ENCODE results near the gene TTC4. TPM values are rescaled to one million over a fixed set of nuclear protein-coding genes. Genes with fewer than 3 reads are reported as not detected.

The TTC4 gene
- polyA plus RNA-seq, 4 donors: 11.9 to 21.1 (median 13.3) TPM

- 86 to 88% (median 87%) methylated on average over 6 of the region's 6 CpGs for WGBS, 3 donors
- Histone ChIP-seq H3K4me1 (ENCODE audit: control insufficient read depth in 3 of 3, insufficient read depth in 2 of 3, low read depth in 1 of 3, low read length in 2 of 3) (no peaks in the 10 kb centered on the region), H3K27me3 (ENCODE audit: control insufficient read depth in 3 of 3, insufficient read depth in 3 of 3, low read length in 3 of 3) (no peaks in the 10 kb centered on the region), H3K4me3 (ENCODE audit: low read depth in 1 of 3, low read length in 3 of 3) (no peak overlapping the region), H3K27ac (ENCODE audit: low read depth in 1 of 3, low read length in 2 of 3) (no peak overlapping the region), H3K36me3 (ENCODE audit: control insufficient read depth in 3 of 3, insufficient read depth in 2 of 3, low read depth in 1 of 3, low read length in 3 of 3) (peaks cover 0 to 42% (median 0%) of the 10 kb centered on the region in 3 donors), H3K9me3 (ENCODE audit: control insufficient read depth in 2 of 2, insufficient read depth in 1 of 2, low read depth in 1 of 2, low read length in 1 of 2) (no peaks in the 10 kb centered on the region)
- FAIRE-seq: no peak
- DNase-seq: no peak
Observed at GRCh38 chr1:54697896-54698295, 17.8 kb upstream of the TTC4 start.

- 71 to 88% (median 76%) methylated on average over 8 of the region's 8 CpGs for WGBS, 3 donors
- DNase-seq (no peak), FAIRE-seq (no peak)
- no peaks in the 10 kb centered on the region for H3K4me1 ChIP-seq (ENCODE audit: control insufficient read depth in 3 of 3, insufficient read depth in 2 of 3, low read depth in 1 of 3, low read length in 2 of 3)
- no peak overlapping the region for H3K27ac ChIP-seq (ENCODE audit: low read depth in 1 of 3, low read length in 2 of 3)
- H3K9me3 ChIP-seq (ENCODE audit: control insufficient read depth in 2 of 2, insufficient read depth in 1 of 2, low read depth in 1 of 2, low read length in 1 of 2): no peaks in the 10 kb centered on the region
- peaks cover 0 to 44% (median 0%) of the 10 kb centered on the region in 3 donors for H3K36me3 ChIP-seq (ENCODE audit: control insufficient read depth in 3 of 3, insufficient read depth in 2 of 3, low read depth in 1 of 3, low read length in 3 of 3)
- no peak overlapping the region for H3K4me3 ChIP-seq (ENCODE audit: low read depth in 1 of 3, low read length in 3 of 3)
- no peaks in the 10 kb centered on the region for H3K27me3 ChIP-seq (ENCODE audit: control insufficient read depth in 3 of 3, insufficient read depth in 3 of 3, low read length in 3 of 3)
Observed at GRCh38 chr1:54698346-54698745, 17.3 kb upstream of the TTC4 start.

- H3K36me3 ChIP-seq (ENCODE audit: control insufficient read depth in 3 of 3, insufficient read depth in 2 of 3, low read depth in 1 of 3, low read length in 3 of 3): peaks cover 0 to 41% (median 0%) of the 10 kb centered on the region in 3 donors
- no peaks in the 10 kb centered on the region for H3K9me3 ChIP-seq (ENCODE audit: control insufficient read depth in 2 of 2, insufficient read depth in 1 of 2, low read depth in 1 of 2, low read length in 1 of 2)
- H3K4me3 ChIP-seq (ENCODE audit: low read depth in 1 of 3, low read length in 3 of 3): no peak overlapping the region
- no peaks in the 10 kb centered on the region for H3K4me1 ChIP-seq (ENCODE audit: control insufficient read depth in 3 of 3, insufficient read depth in 2 of 3, low read depth in 1 of 3, low read length in 2 of 3)
- no peaks in the 10 kb centered on the region for H3K27me3 ChIP-seq (ENCODE audit: control insufficient read depth in 3 of 3, insufficient read depth in 3 of 3, low read length in 3 of 3)
- DNase-seq: no peak
- WGBS, 3 donors: 83 to 86% (median 84%) methylated on average over 11 of the region's 11 CpGs
- no peak for FAIRE-seq
- no peak overlapping the region for H3K27ac ChIP-seq (ENCODE audit: low read depth in 1 of 3, low read length in 2 of 3)
Observed at GRCh38 chr1:54699936-54700525, 15.6 kb upstream of the TTC4 start.

GRCh38 chr1:54701066-54701465, 14.6 kb upstream of the TTC4 start:
- H3K4me1 ChIP-seq (ENCODE audit: control insufficient read depth in 3 of 3, insufficient read depth in 2 of 3, low read depth in 1 of 3, low read length in 2 of 3): no peaks in the 10 kb centered on the region
- H3K27me3 ChIP-seq (ENCODE audit: control insufficient read depth in 3 of 3, insufficient read depth in 3 of 3, low read length in 3 of 3): no peaks in the 10 kb centered on the region
- no peak for FAIRE-seq
- 93 to 97% (median 94%) methylated on average over 9 of the region's 9 CpGs for WGBS, 3 donors
- no peak overlapping the region for H3K27ac ChIP-seq (ENCODE audit: low read depth in 1 of 3, low read length in 2 of 3)
- H3K4me3 ChIP-seq (ENCODE audit: low read depth in 1 of 3, low read length in 3 of 3): no peak overlapping the region
- H3K36me3 ChIP-seq (ENCODE audit: control insufficient read depth in 3 of 3, insufficient read depth in 2 of 3, low read depth in 1 of 3, low read length in 3 of 3): peaks cover 0 to 39% (median 0%) of the 10 kb centered on the region in 3 donors
- no peak for DNase-seq
- no peaks in the 10 kb centered on the region for H3K9me3 ChIP-seq (ENCODE audit: control insufficient read depth in 2 of 2, insufficient read depth in 1 of 2, low read depth in 1 of 2, low read length in 1 of 2)

- WGBS, 3 donors: 89 to 94% (median 89%) methylated on average over 11 of the region's 11 CpGs
- DNase-seq: no peak
Observed at GRCh38 chr1:54701996-54702395, 13.7 kb upstream of the TTC4 start.

GRCh38 chr1:54703471-54703870, 12.2 kb upstream of the TTC4 start:
- H3K4me3 ChIP-seq (ENCODE audit: low read depth in 1 of 3, low read length in 3 of 3): no peak overlapping the region
- no peaks in the 10 kb centered on the region for H3K4me1 ChIP-seq (ENCODE audit: control insufficient read depth in 3 of 3, insufficient read depth in 2 of 3, low read depth in 1 of 3, low read length in 2 of 3)
- no peaks in the 10 kb centered on the region for H3K27me3 ChIP-seq (ENCODE audit: control insufficient read depth in 3 of 3, insufficient read depth in 3 of 3, low read length in 3 of 3)
- DNase-seq (no peak), FAIRE-seq (no peak)
- no peak overlapping the region for H3K27ac ChIP-seq (ENCODE audit: low read depth in 1 of 3, low read length in 2 of 3)
- 92 to 95% (median 95%) methylated on average over 10 of the region's 10 CpGs for WGBS, 3 donors
- H3K36me3 ChIP-seq (ENCODE audit: control insufficient read depth in 3 of 3, insufficient read depth in 2 of 3, low read depth in 1 of 3, low read length in 3 of 3): peaks cover 0 to 48% (median 0%) of the 10 kb centered on the region in 3 donors
- no peaks in the 10 kb centered on the region for H3K9me3 ChIP-seq (ENCODE audit: control insufficient read depth in 2 of 2, insufficient read depth in 1 of 2, low read depth in 1 of 2, low read length in 1 of 2)

More at GRCh38 chr1:54701996-54702395, 13.7 kb upstream of the TTC4 start:
- no peaks in the 10 kb centered on the region for H3K4me1 ChIP-seq (ENCODE audit: control insufficient read depth in 3 of 3, insufficient read depth in 2 of 3, low read depth in 1 of 3, low read length in 2 of 3)
- H3K27ac ChIP-seq (ENCODE audit: low read depth in 1 of 3, low read length in 2 of 3): no peak overlapping the region
- H3K27me3 ChIP-seq (ENCODE audit: control insufficient read depth in 3 of 3, insufficient read depth in 3 of 3, low read length in 3 of 3): no peaks in the 10 kb centered on the region
- H3K4me3 ChIP-seq (ENCODE audit: low read depth in 1 of 3, low read length in 3 of 3): no peak overlapping the region
- H3K9me3 ChIP-seq (ENCODE audit: control insufficient read depth in 2 of 2, insufficient read depth in 1 of 2, low read depth in 1 of 2, low read length in 1 of 2): no peaks in the 10 kb centered on the region
- no peak for FAIRE-seq
- peaks cover 0 to 45% (median 0%) of the 10 kb centered on the region in 3 donors for H3K36me3 ChIP-seq (ENCODE audit: control insufficient read depth in 3 of 3, insufficient read depth in 2 of 3, low read depth in 1 of 3, low read length in 3 of 3)

GRCh38 chr1:54705153-54705552, 10.5 kb upstream of the TTC4 start:
- no peaks in the 10 kb centered on the region for H3K9me3 ChIP-seq (ENCODE audit: control insufficient read depth in 2 of 2, insufficient read depth in 1 of 2, low read depth in 1 of 2, low read length in 1 of 2)
- no peaks in the 10 kb centered on the region for H3K27me3 ChIP-seq (ENCODE audit: control insufficient read depth in 3 of 3, insufficient read depth in 3 of 3, low read length in 3 of 3)
- no peak overlapping the region for H3K4me3 ChIP-seq (ENCODE audit: low read depth in 1 of 3, low read length in 3 of 3)
- H3K4me1 ChIP-seq (ENCODE audit: control insufficient read depth in 3 of 3, insufficient read depth in 2 of 3, low read depth in 1 of 3, low read length in 2 of 3): no peaks in the 10 kb centered on the region
- DNase-seq: no peak
- 75 to 80% (median 80%) methylated on average over 2 of the region's 2 CpGs for WGBS, 3 donors
- H3K36me3 ChIP-seq (ENCODE audit: control insufficient read depth in 3 of 3, insufficient read depth in 2 of 3, low read depth in 1 of 3, low read length in 3 of 3): peaks cover 0 to 40% (median 0%) of the 10 kb centered on the region in 3 donors
- H3K27ac ChIP-seq (ENCODE audit: low read depth in 1 of 3, low read length in 2 of 3): no peak overlapping the region
- no peak for FAIRE-seq

- Histone ChIP-seq H3K27me3 (ENCODE audit: control insufficient read depth in 3 of 3, insufficient read depth in 3 of 3, low read length in 3 of 3) (no peaks in the 10 kb centered on the region), H3K4me1 (ENCODE audit: control insufficient read depth in 3 of 3, insufficient read depth in 2 of 3, low read depth in 1 of 3, low read length in 2 of 3) (no peaks in the 10 kb centered on the region), H3K27ac (ENCODE audit: low read depth in 1 of 3, low read length in 2 of 3) (no peak overlapping the region), H3K36me3 (ENCODE audit: control insufficient read depth in 3 of 3, insufficient read depth in 2 of 3, low read depth in 1 of 3, low read length in 3 of 3) (peaks cover 0 to 30% (median 0%) of the 10 kb centered on the region in 3 donors), H3K4me3 (ENCODE audit: low read depth in 1 of 3, low read length in 3 of 3) (no peak overlapping the region), H3K9me3 (ENCODE audit: control insufficient read depth in 2 of 2, insufficient read depth in 1 of 2, low read depth in 1 of 2, low read length in 1 of 2) (no peaks in the 10 kb centered on the region)
- FAIRE-seq (no peak), DNase-seq (no peak)
- WGBS, 3 donors: 80 to 93% (median 88%) methylated on average over 4 of the region's 4 CpGs
Observed at GRCh38 chr1:54706419-54706818, 9.2 kb upstream of the TTC4 start.

- no peak for FAIRE-seq
- H3K4me3 ChIP-seq (ENCODE audit: low read depth in 1 of 3, low read length in 3 of 3): no peak overlapping the region
Observed at GRCh38 chr1:54708385-54708784, 7.3 kb upstream of the TTC4 start.

More at GRCh38 chr1:54708385-54708784, 7.3 kb upstream of the TTC4 start:
- Histone ChIP-seq H3K9me3 (ENCODE audit: control insufficient read depth in 2 of 2, insufficient read depth in 1 of 2, low read depth in 1 of 2, low read length in 1 of 2) (no peaks in the 10 kb centered on the region), H3K27ac (ENCODE audit: low read depth in 1 of 3, low read length in 2 of 3) (no peak overlapping the region), H3K36me3 (ENCODE audit: control insufficient read depth in 3 of 3, insufficient read depth in 2 of 3, low read depth in 1 of 3, low read length in 3 of 3) (peaks cover 0 to 21% (median 0%) of the 10 kb centered on the region in 3 donors), H3K27me3 (ENCODE audit: control insufficient read depth in 3 of 3, insufficient read depth in 3 of 3, low read length in 3 of 3) (no peaks in the 10 kb centered on the region), H3K4me1 (ENCODE audit: control insufficient read depth in 3 of 3, insufficient read depth in 2 of 3, low read depth in 1 of 3, low read length in 2 of 3) (no peaks in the 10 kb centered on the region)
- no peak for DNase-seq
